DMS114 treated with DMSO at 0.1 percent for 48 hours (cell line): Measurements from ENCODE around the gene CACNA2D3.

ENCODE experiments used
- DNase-seq: peaks from one replicate; lab custom pipeline; 2025; ENCODE audit not compliant: unreplicated experiment; lab: John Stamatoyannopoulos, UW

Gene CACNA2D3

DNA sequence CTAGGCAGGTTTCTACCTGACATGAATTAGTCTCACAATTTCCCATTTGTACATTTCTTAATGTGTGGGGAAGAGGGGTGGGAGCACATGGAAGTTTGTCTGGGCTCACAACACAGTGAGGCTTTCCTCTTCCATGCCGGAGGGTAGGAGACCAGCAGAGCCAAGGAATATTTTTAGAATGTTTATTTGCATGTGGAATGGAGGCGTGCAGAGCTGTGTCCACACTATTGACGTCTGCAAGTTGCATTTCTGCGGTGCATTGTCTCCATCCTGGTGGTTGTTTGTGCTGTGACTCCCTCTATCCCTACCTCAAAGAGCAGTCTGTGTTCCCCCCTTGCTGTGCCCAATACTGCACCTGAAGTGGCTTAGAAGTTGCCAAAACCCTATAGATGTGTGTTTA is 908.6 kb downstream of the CACNA2D3 start:
- DNase-seq = no peak

DNA sequence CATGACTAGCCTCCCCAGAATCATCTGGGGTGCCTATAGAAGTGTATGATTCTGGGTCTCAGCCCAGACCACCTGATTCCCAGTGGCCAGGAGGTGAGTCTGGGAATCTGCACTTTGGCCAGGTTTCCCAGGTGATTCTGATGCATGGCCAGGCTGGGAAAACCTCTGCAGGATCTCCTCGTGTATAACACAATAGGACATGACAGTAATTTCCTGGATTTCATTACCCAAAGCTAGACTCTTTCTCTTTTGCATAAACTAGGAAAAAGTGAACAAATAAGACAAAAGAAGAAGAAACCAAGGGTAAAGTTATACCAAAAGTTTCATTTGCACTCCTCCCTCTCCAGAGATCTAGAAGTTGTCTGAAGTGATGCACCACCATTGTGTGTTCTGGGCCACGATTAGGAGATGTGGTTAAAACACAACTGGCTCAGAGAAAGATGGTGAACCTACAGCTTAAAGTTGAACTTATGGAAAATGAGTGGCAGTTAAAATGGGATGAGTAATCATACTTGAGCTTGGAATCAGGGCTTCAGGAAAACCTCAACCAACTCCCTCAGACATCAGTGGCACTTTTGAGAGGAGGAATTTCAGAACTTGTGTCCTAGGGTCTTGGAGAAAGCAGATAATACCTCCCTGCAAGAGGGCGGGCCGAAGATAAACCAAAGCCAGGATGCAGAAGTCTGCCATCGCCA is 914.7 kb downstream of the CACNA2D3 start:
- no peak for DNase-seq

DNA sequence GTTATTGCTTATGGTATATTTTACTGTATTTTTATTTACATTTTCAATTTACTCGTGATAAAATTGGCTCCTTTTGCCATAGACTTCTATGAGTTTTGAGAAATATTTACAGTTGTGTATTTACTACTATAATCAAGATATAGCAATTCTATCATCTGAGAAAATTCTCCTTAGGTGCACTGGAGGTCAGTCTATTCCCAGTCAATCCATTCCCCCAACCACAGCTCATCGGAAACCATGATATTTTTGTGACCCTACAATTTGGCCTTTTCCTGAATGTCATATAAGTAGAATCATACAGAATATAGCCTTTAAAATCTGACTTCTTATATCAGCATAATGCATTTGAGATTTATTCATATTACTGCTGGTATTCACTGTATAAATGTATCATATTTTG is 920.2 kb downstream of the CACNA2D3 start:
- no peak for DNase-seq

DNA sequence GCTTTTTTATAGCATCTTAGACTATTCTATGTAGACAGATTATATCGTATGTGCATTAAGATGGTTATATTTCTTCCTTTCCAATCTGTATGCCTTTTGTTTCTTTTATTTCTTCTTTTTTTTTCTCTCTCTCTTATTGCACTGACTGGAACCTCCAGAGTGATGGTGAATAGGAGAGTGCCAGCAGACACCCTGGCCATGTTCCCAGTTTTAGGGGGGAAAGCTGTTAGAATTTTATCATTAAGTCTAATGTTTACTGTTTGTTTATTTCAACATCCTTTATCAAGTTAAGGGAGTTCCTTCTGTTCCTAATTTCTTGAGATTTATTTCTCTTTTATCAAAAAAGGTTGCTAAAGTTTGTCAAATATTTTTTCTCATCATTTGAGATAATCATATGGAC is 922.1 kb downstream of the CACNA2D3 start:
- no peak for DNase-seq

DNA sequence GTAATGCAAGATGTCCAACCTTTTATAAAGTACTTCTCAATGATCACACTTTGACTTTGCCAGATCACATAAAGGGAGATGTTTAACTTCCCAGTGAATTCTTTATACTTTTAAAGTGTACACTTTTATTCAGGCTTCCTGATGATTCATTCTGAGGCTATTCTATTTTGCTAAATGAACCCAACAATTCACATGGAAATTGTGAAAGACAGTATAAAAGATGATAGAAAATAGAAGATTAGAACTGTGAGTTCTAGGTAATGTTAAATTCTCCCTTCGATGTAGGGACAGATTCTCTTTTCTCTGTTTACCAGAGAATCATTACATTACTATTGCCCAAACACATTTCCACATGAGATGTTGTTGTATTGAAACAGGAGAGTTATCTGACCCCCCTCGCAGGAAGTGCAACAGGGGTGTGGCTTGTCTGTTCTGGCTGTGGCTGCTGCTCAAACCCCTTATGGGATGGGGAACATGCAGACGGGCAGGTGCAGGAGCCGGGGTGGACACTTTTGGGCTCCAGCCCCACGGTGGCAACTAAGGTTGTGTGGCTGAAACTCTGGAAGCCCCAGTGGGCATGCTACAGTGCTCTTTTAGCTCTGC is 936.8 kb downstream of the CACNA2D3 start:
- no peak for DNase-seq

DNA sequence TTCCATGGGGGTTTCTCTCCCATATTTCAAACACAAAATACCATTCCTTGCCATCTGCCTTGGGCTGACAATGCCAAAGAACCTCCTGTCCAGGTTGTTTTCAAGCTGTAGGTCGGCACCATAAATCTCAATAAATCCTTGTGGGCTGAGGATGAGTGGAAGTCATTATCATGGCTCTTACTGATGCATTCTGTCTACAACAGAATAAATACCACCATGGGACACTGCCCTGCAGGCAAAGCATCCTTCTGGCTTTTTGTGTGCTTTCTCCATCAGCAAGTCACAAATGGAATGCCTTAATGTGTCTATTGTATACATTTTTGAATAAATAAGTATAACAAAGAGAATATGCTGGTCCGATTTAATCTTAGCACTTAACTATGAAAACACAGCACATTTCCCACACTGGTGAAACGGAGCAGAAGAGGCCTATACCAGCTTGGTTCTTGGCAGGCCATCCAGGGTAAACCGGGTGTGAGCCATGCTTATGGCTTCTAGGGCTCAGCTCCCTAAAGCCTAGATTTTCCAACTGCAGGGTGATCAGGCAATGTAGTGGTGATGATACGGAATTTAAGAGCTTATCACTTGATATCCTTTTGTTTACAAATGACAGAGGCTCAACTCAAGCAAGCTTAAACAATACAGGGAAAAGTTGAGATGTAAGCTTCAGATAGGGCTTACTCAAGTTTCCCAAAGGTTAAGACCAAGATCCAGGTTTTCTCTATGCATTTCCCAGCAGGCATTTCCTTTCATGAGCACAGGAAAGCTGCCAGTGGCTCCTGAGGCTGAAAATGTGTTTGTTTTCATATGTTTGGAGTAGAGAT is 938.8 kb downstream of the CACNA2D3 start:
- no peak for DNase-seq

DNA sequence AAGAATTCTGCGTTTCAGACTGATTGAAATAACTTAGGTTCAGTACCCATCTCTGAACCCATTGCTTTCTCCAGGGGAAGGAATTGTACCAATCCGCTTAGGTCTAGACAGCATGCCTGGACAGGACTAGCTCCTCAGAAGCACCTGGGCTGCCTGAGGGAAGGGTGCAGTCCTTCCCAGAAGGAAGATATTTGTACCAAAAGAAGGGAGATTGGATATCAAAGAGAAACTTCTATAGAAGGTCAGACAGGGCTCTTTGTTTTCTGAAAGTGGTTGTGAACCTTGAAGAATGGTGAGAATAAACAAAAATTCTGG is 939.3 kb downstream of the CACNA2D3 start:
- DNase-seq = no peak

DNA sequence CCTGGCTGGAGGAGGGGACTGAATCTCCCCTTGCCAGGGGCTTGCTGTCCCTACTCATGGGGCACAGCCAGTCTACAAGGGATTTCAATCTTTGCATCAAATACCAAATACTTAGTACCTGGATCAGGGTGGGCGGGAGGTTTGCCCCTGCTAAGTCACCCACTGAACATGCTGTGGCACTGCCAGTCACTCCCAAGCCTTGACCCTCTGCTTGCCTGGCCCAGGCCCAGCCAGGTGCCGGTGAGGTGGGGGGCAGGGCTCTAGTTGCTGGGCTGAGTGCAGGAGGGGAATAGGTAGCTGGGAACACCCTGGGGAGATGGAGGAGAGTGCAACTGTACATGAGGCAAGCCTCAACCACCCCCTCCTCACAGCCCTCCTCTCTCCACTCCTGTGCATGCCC is 941.8 kb downstream of the CACNA2D3 start:
- no peak for DNase-seq

DNA sequence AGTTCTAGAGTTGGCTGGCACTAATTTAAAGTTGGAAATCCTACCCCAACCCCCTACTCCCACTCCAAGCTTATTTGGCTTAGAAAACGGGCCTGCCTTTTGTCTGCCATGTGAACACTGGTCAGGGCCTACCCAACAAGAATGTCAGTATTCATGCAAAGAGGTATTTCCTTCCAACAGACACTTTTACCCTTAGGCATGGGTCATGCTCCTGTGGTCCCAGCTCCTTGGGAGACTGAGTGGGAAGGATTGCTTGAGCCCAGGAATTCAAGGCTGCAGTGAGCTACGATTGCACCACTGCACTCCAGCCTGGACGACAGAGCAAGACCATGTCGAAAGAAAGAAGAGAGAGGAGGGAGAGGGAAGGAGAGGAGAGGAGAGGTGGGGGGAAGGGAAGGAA is 943.0 kb downstream of the CACNA2D3 start:
- DNase-seq = no peak

DNA sequence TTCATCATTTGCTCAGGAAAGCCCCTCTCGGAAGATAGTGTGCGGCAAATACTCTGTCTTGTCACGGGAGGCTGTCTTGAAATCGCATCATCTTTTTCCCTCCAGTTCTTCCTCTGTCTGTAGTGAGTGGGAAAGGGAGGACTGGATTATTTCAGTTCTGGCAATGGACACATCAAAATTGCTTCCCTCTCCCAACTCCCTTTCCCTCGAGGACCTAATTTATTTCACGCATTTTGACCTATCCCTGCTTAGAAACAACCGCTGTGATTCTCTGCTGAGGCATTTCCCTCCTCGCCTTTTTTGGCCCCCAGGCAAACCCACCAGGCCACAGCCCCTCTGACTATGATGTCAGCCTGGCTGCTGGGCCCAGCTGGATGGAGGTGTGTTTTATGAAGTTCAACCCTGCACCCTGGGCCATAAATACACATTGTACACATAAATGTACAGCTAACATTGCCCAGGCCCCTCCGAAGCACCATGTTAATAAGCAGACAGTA is 944.2 kb downstream of the CACNA2D3 start:
- no peak for DNase-seq

DNA sequence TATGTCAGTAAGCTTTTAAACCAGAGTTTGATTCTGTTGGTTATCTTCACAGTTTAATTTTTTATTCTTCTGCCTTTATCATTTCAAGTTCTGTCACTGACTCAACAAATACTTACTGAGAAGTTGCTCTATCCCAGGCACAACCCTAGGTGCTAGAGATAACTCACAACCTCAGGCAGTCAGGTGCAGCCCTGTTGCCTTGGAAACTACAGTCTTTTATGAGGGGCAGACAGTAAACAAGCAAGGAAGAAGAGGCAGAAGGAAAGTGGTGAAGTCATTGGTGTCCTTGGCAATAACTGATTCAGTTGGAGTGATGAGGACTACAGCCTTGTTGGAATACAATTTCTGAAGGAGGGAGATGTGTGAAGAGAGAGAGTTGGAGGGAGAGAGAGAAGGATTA is 947.6 kb downstream of the CACNA2D3 start:
- DNase-seq = no peak

DNA sequence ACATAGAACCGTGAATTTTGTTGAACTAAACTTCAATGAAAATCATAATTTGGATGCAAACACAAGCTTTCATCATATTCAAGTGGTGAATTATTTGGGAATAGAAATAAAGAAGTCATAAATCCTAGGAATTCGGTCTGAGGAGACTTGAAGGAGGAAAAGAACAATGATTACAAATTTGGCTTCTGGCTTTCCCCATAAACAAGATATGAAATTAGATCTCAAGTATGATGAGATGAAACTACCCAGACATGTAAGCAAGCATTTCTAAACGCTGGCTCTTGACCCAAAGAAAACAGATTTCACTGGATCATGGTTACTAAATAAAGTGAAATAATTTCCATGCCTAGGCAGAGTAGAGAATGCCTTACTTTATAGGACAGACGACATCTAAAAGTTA is 952.4 kb downstream of the CACNA2D3 start:
- DNase-seq = no peak

DNA sequence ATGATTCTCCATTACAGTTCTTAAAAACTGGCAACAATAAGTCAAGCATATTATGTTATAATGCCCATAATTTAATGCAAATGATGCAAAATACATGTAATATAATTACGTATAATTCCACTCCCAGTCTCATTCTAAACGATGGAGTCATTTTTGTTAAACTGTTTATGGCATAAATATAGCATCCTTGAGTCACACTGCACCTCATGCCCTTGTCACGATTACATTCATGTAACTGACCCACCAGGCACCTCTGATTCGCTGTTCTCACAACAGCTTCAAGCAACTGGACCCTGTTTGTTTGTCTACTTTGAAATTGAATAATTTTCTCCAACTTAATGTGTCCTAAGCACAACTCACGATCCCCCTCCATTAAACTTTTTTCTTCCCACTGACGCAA is 953.5 kb downstream of the CACNA2D3 start:
- DNase-seq = no peak

DNA sequence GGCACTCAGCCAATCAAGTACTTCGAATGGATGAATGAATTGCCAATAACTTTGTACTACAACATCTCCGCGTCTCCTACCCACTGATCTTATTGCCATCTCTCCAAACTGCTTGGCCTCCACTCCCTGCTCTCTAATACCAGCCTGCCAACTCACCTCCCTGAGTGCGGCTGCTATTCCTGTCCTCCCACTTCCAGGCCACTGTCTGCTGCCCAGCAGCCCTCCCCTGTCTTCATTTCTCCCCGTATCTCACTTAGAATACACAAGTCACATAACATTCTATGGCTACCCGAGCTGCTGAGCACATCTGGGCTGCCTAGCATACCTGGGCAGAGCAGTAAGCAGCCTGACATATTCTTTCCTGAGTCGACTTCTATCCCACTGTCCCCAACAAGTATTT is 955.4 kb downstream of the CACNA2D3 start:
- DNase-seq = no peak

DNA sequence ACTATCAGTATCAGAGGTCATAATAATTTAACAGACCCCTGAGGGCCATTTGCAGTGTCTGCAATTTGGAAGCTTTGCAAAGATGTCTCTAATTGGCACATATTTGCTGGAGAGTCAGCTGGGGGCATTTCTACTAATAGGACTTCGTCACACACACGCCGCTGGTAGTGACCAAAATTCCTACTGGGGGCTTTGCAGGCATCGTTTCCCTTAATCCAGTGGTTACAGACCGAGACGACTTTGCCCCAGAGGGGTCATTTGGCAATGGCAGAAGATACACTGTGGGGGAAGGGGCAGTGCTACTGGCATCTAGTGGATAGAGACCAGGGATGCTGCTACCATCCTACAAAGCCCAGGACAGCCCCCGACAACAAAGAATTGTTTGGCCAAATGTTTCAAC is 956.5 kb downstream of the CACNA2D3 start:
- no peak for DNase-seq

DNA sequence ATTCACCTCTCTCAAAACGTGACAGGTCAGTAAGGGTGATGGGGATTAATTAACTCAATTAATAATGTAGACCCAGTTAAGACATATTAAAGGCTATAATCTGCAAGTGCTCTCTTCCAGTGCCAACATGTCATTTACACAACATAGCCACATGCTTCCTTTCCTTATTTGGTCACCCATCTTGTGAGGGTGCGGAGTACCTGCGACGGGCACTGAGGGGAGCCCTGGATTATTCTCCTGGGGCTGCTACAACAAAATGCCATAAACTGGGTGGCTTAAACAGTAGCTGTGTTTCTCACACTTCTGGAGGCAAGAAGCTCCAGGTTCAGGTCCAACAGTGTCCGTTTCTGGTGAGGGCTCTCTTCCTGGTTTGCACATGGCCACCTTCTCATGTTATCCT is 962.9 kb downstream of the CACNA2D3 start:
- DNase-seq = no peak

DNA sequence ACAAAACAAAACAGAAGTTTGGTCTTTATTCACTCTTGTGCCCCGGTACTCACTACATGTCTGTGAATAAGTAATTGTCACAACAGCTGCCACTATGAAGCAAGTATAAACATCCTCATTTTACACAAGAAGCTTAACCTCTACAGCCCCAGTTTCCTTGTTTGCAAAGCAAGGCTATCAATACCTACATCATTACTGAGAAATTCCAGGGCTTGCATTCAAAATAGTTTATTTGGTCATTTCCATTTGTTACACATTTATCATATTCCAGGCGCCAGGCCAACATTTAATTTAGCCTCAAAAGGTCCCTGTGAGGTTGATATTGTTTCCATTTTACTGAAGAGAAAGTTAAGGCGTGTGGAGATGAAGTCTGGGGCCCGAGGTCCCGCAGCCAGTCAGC is 966.9 kb downstream of the CACNA2D3 start:
- no peak for DNase-seq

DNA sequence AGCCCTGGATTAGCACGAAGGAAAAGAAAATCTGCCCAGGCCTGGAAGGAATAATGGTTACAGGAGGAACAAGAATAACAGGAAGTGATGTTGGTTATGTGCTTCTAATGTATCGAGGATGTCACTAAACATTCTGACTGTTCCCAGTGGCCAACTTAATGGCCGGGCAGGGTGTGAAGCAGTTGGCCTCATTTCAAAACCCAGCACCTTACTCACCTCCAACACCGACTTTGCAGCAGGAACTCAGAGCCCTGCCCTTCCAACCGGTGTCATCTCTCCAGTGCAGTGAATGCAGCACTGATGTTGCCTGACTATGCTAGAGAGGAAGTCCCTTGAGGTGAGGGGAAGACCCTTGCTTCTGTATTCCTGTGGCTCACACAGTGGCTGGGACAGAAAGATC is 967.9 kb downstream of the CACNA2D3 start:
- no peak for DNase-seq

DNA sequence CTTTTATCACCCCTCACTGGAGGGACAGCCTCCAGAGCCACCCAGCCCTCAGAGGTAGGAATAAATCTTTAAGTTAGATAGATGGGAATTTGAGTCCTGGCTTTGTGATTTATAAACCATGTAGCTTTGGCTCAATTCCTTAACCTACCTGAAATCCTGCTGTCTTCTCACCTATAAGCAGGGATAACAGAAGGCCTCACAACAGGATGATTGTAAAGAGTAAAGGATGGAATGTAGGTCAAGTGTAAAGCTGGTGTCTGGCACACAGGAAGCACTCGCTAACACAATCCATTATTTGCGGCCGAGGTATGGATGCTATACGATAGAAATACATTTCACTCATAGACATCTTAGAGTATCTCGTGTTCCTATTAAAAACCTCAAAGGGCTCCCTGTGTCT is 968.4 kb downstream of the CACNA2D3 start:
- DNase-seq = no peak

DNA sequence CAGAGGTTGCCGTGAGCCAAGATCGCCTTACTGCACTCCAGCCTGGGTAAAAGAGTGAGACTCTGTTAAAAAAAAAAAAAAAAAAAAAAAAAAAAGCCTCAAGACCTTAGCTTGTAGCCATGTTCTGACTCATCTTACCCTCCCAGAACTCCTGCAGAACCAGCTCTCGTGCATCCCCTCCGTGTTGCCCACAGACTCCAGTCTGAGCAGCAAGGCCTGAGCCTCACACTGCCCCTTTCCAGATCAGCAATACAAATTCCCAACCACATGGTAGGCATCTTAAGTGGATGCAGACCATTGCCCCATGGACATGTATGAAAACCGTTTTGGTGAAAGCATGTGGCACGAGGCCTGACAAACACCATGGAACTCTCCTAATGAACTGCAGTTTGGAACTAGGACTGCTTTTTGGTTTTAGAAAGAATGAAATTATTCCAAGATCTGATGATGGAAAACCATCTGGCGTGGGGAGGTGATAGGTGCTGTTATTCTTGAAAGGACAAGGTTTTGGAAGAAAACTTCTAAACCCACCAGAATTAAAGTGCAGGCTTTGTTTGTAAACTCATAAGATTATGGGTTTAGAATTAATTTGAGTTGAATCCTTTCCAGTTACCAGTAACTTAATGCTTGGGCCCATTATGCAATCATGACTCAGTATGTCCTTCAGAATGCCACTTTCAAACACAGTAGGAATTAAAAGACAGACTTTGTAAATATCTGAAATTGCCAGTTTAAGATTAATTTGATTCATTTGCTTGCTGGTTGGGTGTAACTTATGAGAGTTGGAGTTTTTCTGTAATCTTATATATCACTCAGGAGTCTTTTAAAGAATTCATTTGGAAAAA is 969.3 kb downstream of the CACNA2D3 start:
- DNase-seq = no peak

DNA sequence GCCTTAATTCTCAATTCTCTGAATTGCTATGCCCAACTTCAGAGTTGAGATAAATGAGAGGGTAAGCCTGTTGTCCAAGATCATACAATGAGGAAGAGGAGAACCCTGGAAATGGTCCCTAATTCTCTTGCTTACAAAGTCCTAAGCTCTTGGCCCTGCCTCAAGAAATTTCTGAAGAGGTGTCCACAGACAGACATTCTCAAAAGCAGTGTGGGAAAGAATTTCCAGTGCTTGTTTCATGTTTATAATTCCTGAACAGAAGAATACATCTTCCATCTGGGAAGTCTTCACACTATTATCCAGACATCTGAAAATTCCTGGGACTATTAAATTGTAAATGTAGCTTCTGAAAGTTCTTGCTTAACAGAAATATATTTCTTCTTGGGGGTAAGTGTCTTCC is 972.3 kb downstream of the CACNA2D3 start:
- DNase-seq = no peak
